GM13976 (cell line): Measurements from ENCODE around the gene SAMD4B.

Source experiments
- DNase-seq: peaks from one replicate; pipeline ENCODE4 v3.0.0; 2012; ENCODE audit warnings: low spot score
- in situ Hi-C: fragments of 300-500 bp; cut with MboI; formaldehyde crosslinking; loops from one replicate; pipeline ENCODE4 v1.12.0; 2022; ENCODE audit warnings: low sequenced_read_pairs, mixed read lengths, inconsistent platforms; ENCODE audit not compliant: unreplicated experiment
- TF ChIP-seq, protein P1 (sequence below): IDR thresholded peaks from 2 replicates; pipeline ENCODE4 v1.5.1; 2012; ENCODE audit warnings: borderline replicate concordance, mild to moderate bottlenecking; ENCODE audit not compliant: insufficient read depth; ENCODE audit errors: extremely low read depth, missing control alignments, control extremely low read depth

SAMD4B gene

GRCh38 chr19:39401549-39402345 is 59.5 kb downstream of the SAMD4B start:
- DNase-seq = peak; percentile 75
- TF ChIP-seq, protein P1, sequence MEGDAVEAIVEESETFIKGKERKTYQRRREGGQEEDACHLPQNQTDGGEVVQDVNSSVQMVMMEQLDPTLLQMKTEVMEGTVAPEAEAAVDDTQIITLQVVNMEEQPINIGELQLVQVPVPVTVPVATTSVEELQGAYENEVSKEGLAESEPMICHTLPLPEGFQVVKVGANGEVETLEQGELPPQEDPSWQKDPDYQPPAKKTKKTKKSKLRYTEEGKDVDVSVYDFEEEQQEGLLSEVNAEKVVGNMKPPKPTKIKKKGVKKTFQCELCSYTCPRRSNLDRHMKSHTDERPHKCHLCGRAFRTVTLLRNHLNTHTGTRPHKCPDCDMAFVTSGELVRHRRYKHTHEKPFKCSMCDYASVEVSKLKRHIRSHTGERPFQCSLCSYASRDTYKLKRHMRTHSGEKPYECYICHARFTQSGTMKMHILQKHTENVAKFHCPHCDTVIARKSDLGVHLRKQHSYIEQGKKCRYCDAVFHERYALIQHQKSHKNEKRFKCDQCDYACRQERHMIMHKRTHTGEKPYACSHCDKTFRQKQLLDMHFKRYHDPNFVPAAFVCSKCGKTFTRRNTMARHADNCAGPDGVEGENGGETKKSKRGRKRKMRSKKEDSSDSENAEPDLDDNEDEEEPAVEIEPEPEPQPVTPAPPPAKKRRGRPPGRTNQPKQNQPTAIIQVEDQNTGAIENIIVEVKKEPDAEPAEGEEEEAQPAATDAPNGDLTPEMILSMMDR = no peak
- in situ Hi-C loops = no loop called here

DNA sequence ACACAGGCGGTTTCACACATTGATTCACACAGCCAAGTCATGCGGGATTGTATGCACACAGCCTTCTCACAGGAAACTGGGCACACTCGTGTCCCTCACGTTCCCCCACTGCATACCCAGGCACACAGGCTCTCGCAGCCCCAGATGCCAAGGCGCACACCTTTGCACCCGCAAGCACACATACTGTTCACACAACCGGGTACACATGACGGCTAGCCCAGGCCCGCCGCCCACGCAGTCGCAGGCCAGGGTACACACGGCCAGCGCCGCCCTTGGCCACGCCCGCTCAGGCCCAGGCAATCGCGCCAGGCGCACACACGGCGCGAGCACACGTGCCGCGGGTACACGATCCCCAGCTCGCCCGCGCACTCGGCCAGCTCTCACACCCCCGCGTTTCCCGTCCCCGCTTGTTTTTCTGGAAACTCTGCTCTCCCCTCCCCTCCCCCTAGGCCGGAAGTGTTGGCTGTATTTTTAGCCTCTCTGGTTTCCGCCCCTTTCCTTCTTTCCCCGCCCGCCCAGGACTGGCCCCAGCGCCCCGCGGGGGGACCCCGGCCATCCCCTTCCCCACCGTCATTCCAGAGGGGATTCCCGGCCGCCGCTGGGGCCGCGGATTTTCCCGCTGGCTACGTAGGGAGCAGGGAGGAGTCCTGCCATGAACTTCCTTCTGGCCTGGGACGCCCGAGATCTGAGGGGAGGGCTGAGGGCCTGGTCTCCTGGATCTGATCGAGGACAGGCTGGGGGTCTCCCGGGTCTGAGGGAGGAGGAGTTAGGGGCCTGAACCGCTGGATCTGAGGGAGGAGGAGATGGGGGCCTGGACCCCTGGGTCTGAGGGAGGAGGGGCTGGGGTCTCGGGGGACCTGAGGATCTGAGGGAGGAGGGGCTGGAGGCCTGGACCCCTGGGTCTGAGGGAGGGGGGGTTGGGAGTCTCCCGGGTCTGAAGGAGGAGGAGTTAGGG is 60.4 kb downstream of the SAMD4B start:
- in situ Hi-C loops = no loop called here
- TF ChIP-seq, protein P1 = no peak
- DNase-seq = peak; percentile 77

- in situ Hi-C loops = no loop called here
- TF ChIP-seq, protein P1 = no peak
- peak; percentile 80 for DNase-seq
Observed at GRCh38 chr19:39403331-39404312, 61.4 kb downstream of the SAMD4B start.

GRCh38 chr19:39405261-39405957 is 63.2 kb downstream of the SAMD4B start:
- TF ChIP-seq, protein P1 = no peak
- DNase-seq = no peak
- in situ Hi-C loops = no loop called here

DNA sequence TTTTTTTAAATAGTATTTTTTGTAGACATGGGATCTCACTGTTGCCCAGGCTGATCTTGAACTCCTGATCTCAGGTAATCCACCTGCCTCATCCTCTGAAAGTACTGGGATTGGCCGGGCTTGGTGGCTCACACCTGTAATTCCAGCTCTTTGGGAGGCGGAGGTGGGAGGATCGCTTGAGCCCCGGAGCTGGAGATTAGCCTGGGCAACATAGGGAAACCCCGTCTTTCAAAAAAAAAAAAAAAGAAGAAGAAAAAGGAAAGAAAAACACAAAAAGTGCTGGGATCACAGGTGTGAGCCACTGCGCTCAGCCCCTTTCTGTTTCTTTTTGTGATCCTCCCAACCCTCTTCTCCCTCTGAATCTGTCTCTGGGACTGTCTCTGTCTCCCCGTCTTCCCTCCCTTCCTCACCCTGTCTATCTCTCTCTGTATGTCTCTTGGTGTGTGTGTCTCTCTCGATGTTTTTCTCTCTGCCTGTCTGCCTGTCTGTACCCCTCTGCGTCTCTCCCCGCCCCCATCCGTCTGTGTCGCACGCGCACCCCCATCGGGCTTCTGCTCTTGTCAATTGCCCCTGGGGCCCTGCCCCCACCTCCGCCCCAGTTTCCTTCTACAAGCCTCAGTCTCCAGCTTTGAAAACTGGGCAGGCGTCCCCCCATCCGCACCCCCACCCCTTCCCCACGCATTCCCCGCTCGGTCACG is 63.9 kb downstream of the SAMD4B start:
- no peak for DNase-seq
- TF ChIP-seq, protein P1 = no peak
- in situ Hi-C loops = no loop called here
